Measurements from ENCODE around the gene WDR72.

DNA sequence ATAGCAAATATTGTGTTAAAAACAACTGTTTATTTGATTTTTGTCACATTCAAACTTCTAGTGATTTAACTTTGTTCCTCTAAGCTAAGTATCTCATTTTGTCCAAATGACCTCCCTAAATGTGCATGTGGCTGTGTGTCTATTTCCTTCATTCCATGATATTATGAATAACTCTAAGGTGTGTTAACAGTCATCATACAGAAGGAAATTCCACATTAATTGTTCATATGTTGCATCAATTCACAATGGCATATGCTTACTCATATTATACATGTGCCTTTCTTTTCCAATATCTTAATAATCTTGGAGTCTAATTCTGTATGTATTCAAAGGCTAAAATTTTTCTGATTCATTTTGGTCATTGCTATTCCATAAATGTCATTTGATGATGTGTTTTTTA is 186.4 kb downstream of the WDR72 start:
- TF ChIP-seq USF2 (IDR thresholded peaks at IDR 0.05; ENCODE audit: low read depth, low read length) (no peak), POLR2A (IDR thresholded peaks at IDR 0.05; ENCODE audit: low read depth, low read length) (no peak), CHD1 (IDR thresholded peaks at IDR 0.05; ENCODE audit: low read depth, low read length) (no peak), SMC3 (IDR thresholded peaks at IDR 0.05; ENCODE audit: low read depth, low read length) (no peak), MXI1 (IDR thresholded peaks at IDR 0.05; ENCODE audit: borderline replicate concordance, low read depth, low read length) (no peak), CEBPB (IDR thresholded peaks at IDR 0.05; ENCODE audit: low read depth, low read length) (no peak)
- TF ChIP-seq, protein P1, sequence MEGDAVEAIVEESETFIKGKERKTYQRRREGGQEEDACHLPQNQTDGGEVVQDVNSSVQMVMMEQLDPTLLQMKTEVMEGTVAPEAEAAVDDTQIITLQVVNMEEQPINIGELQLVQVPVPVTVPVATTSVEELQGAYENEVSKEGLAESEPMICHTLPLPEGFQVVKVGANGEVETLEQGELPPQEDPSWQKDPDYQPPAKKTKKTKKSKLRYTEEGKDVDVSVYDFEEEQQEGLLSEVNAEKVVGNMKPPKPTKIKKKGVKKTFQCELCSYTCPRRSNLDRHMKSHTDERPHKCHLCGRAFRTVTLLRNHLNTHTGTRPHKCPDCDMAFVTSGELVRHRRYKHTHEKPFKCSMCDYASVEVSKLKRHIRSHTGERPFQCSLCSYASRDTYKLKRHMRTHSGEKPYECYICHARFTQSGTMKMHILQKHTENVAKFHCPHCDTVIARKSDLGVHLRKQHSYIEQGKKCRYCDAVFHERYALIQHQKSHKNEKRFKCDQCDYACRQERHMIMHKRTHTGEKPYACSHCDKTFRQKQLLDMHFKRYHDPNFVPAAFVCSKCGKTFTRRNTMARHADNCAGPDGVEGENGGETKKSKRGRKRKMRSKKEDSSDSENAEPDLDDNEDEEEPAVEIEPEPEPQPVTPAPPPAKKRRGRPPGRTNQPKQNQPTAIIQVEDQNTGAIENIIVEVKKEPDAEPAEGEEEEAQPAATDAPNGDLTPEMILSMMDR (conservative IDR thresholded peaks at IDR 0.05; ENCODE audit: low read depth, low read length), result no peak

Measured in IMR-90 (cell line).